ENCODE results near the gene YEATS4.

The YEATS4 gene

GRCh38 chr12:69392179-69392928 lies 32.8 kb downstream of the YEATS4 start:
- peak; percentile 95 to 98 for ATAC-seq

DNA sequence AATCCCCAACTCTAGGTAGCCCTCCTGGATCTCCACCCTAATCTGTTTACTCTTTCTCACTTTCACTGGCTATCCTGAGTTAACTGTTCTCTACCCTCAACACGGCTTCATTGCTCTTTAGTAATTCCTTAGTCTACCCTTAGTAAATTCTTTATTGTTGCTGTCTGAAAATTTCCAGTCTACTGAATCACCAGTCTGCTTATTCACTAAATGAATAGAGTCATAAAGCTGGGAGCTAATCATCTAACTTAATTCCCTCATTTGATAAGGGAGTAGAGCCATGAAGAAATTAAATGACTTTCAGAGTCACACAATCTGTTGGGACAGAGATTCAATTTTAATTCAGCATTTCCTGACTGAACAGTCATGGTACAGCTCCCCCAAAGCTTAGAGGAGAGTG lies 36.5 kb downstream of the YEATS4 start:
- ATAC-seq: no peak

DNA sequence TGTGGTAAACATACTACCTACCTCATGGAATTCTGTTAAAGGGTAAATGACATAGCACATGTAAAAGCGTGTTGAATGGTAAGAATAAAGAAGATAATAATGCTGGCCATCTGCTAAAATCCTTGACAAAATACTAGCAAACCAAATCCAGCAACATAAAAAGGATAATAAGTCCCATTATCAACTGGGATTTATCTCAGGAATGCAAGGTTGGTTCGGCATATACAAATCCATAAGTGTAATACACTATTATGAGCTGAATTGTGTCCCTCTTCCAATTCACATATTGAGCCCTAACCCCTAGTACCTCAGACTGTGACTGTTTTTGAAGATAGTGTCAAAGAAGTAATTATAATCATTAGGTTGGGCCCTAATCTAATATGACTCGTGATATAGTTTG lies 37.4 kb downstream of the YEATS4 start:
- ATAC-seq: no peak

DNA sequence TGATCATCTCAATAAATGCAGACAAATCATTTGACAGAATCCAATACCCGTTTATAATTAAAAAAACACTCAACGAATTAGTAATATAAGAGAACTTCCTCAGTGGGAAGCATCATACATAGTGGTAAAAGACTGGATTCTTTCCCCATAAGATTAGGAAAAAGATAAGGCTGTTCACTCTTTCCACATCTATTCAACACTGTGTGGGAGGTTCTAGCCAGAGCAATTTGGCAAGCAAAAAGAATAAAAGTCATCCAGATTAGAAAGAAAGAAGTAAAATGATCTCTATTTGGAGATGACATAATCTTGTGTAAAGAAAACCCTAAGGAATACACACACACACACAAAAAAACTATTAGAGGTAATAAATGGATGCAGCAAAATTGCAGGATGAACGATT lies 38.4 kb downstream of the YEATS4 start:
- ATAC-seq: no peak

- no peak for ATAC-seq
Observed at GRCh38 chr12:69401940-69402339, 42.4 kb downstream of the YEATS4 start.

GRCh38 chr12:69404851-69405565 lies 45.5 kb downstream of the YEATS4 start:
- no peak for ATAC-seq

DNA sequence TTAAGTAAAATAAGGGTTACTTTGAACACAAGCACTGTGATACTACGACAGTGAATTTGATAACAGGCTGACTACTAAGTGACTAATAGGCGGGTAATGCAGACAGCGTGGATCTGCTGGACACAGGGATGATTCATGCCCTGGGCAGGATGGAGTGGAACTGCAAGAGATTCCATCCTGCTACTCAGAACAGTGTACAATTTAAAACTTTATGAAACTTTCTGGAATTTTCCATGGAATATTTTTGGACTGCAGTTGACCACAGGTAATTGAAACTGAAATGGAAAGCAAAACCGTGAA lies 46.0 kb downstream of the YEATS4 start:
- ATAC-seq: no peak

GRCh38 chr12:69406217-69406616 lies 46.7 kb downstream of the YEATS4 start:
- no peak for ATAC-seq

GRCh38 chr12:69410571-69410970 lies 51.0 kb downstream of the YEATS4 start:
- ATAC-seq: no peak

- no peak for ATAC-seq
Observed at GRCh38 chr12:69412655-69413054, 53.1 kb downstream of the YEATS4 start.

GRCh38 chr12:69415471-69416275 lies 56.1 kb downstream of the YEATS4 start:
- no peak for ATAC-seq

DNA sequence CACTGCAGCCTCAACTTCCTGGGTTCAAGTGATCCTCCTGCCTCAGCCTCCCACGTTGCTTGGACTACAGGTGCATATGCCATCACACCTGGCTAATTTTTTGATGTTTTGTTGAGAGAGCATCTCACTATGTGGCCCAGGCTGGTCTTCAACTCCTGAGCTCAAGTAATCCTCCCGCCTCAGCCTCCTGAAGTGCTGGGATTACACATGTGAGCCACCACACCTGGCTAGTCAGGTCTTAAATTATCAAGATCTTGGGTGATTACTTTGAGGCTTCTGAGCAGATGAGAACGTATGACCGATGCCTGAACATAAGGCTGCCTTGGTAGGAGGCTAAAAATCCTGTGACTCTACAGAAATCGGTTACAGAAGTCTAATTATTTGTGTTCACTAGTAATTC lies 57.7 kb downstream of the YEATS4 start:
- ATAC-seq: no peak

GRCh38 chr12:69417741-69418167 lies 58.2 kb downstream of the YEATS4 start:
- ATAC-seq: no peak

DNA sequence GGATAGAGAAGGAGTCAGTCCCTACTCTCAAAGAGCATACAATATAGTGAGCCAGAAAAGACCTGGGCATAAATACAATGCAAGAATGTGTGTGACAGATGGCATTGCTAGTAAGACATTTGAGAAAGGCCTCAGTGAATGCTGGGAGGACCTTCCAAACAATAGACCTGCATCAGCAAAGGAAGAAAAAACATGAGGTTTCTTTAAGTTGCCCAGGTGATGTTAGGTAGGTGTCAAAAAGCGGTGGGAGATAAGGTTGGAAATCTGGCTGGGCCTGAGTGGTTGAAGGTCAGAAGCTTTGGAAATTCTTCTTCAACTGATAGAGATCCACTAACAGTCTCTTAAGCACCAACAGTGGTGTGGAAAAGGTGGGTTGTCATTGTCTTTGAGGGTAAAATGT lies 60.2 kb downstream of the YEATS4 start:
- ATAC-seq: no peak

DNA sequence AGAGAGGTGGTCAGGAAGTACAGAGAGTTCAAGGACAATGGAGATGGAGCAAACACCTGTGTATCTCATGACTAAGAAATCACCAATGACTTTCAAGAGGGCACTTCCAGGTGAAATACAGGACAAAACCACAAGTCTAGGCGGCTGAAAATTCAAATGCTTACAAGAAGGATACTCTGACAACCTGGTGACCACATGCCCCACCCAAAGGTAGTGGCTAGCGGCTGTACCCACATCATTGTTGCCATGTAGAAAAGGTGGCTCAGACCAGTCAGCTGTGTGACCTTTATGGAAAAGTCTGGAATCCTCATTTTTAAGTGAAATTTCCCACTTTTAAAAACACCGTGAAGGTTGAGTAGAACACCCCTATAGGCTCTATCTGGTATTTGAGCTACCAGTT lies 62.0 kb downstream of the YEATS4 start:
- no peak for ATAC-seq

DNA sequence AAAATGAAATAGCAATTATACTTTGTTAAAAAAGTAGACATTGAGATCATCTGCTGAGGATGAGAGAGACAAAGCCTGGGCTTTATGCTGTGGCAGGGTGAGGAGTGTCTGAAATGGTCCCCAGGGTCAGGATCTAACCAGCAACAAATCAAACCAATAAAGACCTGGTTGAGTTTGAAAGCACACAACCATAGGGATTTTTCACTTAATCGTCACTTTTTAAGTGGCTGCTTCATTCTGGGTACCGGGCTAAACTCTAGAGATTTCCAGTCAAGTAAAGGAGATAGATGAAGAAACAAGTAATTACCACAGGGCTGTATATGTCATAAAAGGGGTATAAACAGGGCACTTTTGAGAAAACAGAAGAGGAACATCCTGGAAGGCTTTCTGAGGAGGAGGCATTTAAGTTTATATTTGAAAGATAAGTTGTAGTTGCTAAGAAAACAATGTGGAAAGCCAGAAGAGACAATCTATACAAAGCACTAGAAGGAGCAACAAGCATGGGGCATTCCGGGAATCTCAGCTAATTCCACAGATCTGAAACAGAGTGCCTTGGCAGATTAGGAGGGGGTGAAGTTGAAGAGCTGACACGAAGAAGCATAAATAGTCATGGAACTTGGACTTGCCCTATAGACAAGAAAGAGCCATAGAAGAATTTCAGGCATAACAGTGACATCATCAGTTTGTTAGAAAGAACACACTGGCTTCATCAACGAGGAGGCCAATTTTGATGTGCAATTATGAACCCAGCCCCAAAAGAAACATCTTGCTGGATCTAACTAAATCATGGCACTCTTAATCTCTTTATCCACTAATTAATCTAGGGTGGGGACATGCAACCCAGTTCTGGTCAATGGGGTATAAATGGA lies 63.7 kb downstream of the YEATS4 start:
- no peak for ATAC-seq

- ATAC-seq: no peak
Observed at GRCh38 chr12:69425417-69425816, 65.9 kb downstream of the YEATS4 start.

- ATAC-seq: no peak
Observed at GRCh38 chr12:69428351-69429073, 69.0 kb downstream of the YEATS4 start.

- ATAC-seq: no peak
Observed at GRCh38 chr12:69430942-69431590, 71.5 kb downstream of the YEATS4 start.

GRCh38 chr12:69431591-69432222 lies 72.2 kb downstream of the YEATS4 start:
- ATAC-seq: no peak

- no peak for ATAC-seq
Observed at GRCh38 chr12:69433653-69434052, 74.1 kb downstream of the YEATS4 start.

All from activated CD4-positive, CD25-positive, alpha-beta regulatory T cell treated with anti-CD3 and anti-CD28 coated beads, Interleukin-2, amount 50 U/mL, for 24 hours (primary cell).